ENCODE results near the gene SLC30A1.
"Not testable (repeated sequence)": the region's sequence is repeated elsewhere in the genome, so short reads cannot be mapped to it uniquely, and the experiment has no call there.

Gene SLC30A1, protein sequence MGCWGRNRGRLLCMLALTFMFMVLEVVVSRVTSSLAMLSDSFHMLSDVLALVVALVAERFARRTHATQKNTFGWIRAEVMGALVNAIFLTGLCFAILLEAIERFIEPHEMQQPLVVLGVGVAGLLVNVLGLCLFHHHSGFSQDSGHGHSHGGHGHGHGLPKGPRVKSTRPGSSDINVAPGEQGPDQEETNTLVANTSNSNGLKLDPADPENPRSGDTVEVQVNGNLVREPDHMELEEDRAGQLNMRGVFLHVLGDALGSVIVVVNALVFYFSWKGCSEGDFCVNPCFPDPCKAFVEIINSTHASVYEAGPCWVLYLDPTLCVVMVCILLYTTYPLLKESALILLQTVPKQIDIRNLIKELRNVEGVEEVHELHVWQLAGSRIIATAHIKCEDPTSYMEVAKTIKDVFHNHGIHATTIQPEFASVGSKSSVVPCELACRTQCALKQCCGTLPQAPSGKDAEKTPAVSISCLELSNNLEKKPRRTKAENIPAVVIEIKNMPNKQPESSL

GRCh38 chr1:211578640-211579439 lies at the start of gene SLC30A1:
SLC30A1 (minus strand) TSS chr1:211579161; CDS start chr1:211578612, 549 bp downstream.
- DNase-seq (ENCODE audit: low read depth): peak; percentile 99

DNA sequence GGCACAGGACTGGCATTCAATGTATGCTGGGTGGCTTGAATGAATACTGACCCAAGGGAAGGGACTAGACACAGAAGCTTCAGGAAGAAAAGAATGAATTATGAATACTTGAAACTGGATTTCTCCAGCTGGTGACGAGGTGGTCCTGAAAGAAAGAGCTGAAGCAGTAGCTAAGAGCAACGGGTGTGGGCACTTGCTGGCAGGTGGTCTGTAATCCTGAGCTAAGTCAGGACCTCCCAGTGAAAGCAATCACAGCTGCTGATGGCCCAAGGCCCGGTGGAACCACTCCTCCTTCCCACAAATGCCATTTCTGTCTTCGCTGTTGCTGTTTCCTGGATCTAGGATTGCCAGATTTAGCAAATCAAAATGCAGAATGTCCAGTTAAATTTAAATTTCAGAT lies 49.5 kb upstream of the SLC30A1 start:
- no peak for DNase-seq (ENCODE audit: low read depth)

DNA sequence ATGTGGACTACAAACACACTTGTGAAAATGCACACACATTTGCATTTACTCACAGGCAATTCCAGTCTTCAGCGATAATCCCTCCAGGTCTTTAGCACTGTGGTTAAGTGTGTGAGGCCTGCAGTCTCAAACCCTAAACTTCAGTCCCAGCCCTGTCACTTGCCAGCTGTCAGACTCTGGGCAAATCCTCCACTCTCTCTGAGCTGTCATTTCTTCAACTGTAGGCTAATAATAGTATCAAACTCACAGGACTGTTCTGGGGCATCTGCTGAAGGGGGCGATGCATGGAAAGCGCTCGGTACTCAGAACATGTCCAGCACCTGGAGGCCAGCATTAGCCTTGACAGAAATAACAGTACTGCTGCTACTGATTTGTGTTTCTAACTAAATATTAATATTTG lies 48.3 kb upstream of the SLC30A1 start:
- no peak for DNase-seq (ENCODE audit: low read depth)

GRCh38 chr1:211625866-211626265 lies 46.9 kb upstream of the SLC30A1 start:
- not testable (repeated sequence) for DNase-seq (ENCODE audit: low read depth)

DNA sequence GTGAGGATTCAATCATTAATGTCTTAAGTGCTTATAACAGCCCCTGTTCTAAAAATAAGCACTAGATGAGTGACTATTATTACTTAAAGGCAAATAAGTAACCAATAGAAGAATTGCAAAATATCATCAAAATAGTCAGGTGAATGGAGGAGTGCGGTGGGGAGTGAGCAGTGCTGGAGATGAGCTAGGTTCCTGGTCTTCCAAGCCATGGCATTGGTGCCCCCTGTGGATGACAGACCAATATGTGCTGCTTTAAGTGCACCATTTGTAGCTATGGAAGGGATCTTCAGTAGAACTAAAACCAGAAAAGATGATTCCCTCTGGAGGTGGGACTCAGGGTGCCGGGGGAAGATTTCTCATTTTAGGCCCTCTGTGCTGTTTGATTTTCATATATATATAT lies 46.1 kb upstream of the SLC30A1 start:
- no peak for DNase-seq (ENCODE audit: low read depth)

DNA sequence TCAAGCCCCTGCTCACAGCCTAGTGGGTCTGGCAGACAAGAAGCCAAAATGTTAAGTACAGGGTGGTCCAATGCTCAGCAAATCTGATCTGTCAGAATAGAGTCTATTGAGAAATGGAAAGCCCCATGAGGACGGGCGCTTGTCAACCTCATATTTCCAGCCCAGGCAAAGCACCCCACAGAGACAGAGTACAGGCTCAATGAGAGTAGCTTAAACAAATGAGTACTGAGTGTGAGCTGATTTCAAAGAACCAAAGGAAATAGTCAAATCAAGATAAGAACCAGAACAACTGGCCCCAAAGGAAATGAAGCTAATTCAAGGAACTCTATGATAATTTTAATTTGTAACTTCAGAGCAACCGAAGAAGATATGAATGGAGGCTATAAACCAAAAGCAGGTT lies 44.6 kb upstream of the SLC30A1 start:
- no peak for DNase-seq (ENCODE audit: low read depth)

- no peak for DNase-seq (ENCODE audit: low read depth)
Measured at GRCh38 chr1:211621447-211622198, 42.7 kb upstream of the SLC30A1 start.

DNA sequence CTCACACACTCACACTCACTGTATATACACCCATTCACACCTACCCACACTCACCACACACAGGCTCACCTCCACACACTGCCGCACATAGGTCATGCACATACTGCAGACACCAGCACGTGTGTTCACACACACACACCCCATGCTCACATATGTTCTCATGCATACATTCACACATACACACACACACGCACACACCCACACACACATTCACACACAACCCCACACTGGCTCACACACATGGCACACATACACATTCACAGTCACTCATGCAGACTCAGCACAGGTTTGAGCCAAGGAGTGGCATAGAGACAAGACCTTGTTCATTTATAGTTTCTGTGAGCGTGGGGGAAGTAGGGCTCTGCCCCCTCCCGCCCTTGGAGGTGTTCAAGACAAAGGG lies 41.1 kb upstream of the SLC30A1 start:
- DNase-seq (ENCODE audit: low read depth): no peak

DNA sequence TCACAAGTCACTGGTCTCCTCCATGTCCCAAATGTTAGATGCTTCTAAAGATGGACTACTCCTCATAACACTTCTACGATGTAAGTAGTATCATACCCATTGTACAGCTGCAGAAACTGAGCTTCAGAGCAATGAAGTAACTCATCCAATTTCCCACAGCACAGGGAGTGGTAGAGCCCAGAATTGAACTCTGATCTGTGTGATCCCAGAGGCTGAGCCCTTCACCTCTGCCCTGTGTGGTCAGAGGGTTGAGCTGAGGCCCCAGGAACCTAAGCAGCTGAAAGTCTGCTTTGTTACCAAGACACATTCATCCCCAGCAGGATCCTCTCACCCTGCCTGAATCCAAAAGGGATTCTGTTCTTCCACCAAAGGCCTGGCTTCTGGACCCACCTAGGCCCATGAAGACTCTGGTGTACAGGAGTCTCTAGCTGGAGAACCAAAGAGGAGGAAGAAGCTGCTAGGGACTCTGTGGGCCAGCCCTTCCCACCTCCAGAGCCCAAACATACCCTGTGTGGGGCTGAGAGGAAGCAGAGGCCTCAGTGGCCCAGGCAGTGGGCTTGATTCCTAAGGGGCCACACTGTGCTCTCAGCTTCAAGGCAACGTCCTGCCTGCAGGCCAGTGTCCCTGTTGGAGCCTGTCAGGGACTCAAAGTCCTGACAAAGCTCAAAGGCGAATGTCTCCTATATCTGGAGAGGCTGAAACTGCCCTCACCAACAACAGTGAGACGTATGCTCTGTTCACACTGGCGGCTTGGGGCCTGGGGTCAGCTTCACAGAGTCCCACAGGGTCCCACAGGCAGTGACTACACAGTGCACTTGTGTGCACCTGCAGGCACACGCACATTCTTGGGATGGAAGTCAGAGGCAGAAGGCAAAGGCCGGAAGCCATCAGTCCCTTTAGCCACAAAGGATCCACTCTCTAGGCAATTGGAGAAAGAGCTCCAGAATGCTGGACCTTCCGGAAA lies 40.4 kb upstream of the SLC30A1 start:
- DNase-seq (ENCODE audit: low read depth): no peak

- DNase-seq (ENCODE audit: low read depth): no peak
Measured at GRCh38 chr1:211616965-211617297, 38.0 kb upstream of the SLC30A1 start.

- no peak for DNase-seq (ENCODE audit: low read depth)
Measured at GRCh38 chr1:211616231-211616964, 37.4 kb upstream of the SLC30A1 start.

GRCh38 chr1:211614615-211615014 lies 35.7 kb upstream of the SLC30A1 start:
- DNase-seq (ENCODE audit: low read depth): no peak

DNA sequence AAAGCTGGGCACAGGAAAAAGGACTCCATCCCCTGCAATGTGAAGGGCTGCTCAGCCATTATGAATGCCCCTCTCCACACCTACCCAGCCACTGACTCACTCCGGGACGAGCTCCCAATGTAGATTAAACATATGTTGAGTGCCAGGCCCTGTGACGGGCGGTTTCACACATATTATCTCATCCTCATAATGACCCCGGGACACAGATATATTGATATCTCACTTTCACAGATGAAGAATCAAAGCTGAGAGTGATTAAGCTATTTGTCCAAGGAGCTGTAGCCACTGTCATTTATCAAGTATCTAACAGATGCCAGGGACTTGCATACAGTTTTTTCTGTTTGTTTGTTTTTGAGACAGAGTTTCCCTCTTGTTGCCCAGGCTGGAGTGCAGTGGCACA lies 35.0 kb upstream of the SLC30A1 start:
- no peak for DNase-seq (ENCODE audit: low read depth)

DNA sequence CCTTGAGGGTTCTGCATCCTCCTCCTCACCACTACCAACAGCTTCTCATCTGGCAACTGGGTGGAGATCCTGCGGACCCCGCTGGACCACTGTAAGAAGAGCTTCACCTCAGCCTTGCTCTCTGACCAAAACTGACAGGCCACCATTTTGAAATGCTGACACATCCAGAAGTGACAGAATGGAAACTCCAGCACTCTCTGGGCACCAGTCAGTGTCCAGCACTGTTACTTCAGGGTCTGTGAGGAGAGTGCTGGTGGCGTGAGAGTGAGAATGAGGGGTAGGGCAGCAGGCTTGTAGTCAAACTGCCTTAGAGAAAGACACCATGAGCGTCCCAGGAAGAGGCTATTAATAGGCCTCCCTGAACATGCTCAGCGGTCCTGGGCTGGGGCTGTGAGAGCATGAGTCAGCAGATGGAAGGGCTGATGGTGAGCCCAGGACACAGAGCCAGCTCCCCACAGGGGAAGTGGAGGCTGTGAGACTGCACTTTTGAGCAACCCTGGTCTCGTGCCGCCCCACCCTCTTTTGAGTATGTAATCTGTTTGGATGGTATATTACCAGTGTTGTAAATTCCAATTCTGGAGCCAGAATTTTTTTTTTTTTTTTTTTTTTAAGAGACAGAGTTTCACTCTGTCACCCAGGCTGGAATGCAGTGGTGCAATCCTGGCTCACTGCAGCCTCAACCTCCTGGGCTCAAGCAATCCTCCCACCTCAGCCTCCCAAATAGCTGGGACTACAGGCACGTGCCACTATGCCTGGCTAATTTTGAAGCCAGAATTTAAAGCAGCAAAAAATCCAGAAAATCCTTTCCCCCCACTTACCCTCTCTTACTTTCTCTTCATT lies 34.4 kb upstream of the SLC30A1 start:
- no peak for DNase-seq (ENCODE audit: low read depth)

- no peak for DNase-seq (ENCODE audit: low read depth)
Measured at GRCh38 chr1:211612786-211613107, 33.8 kb upstream of the SLC30A1 start.

GRCh38 chr1:211611818-211612217 lies 32.9 kb upstream of the SLC30A1 start:
- DNase-seq (ENCODE audit: low read depth): no peak

DNA sequence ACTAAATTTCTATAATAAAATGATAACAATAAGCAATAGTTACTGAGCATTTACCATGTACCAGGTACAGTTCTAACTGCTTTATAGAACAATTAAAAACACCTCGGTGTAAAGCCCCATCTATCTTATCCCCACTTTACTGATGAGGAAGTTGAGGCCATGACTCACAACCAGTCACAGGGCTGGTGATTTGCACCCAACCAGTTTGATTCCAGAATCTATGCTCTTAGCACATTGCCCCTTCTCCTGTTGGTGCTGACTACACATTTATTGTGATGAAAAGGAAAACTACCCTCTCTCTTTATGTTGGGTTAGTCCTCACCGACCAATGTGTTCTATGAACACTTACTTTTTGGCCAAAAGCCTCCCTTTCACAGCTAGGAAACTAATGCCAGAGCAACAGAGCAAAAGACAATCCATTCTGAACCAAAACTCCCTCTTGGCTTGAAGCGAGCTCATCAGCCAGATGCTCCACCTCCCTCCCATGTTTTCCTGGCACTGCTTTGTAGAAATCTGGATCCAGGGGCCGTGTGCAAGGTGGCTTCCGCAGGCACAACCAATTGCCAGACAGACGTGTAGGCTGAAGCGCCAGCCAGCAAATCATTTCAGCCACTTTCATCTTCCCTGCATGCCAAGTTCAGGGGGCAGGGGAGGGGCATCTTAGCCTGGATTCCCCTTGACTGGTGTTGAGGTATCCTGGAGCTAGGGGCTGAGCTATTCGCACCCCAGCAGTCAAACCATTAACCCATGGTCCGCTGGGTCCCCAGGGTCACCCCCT lies 32.0 kb upstream of the SLC30A1 start:
- no peak for DNase-seq (ENCODE audit: low read depth)

DNA sequence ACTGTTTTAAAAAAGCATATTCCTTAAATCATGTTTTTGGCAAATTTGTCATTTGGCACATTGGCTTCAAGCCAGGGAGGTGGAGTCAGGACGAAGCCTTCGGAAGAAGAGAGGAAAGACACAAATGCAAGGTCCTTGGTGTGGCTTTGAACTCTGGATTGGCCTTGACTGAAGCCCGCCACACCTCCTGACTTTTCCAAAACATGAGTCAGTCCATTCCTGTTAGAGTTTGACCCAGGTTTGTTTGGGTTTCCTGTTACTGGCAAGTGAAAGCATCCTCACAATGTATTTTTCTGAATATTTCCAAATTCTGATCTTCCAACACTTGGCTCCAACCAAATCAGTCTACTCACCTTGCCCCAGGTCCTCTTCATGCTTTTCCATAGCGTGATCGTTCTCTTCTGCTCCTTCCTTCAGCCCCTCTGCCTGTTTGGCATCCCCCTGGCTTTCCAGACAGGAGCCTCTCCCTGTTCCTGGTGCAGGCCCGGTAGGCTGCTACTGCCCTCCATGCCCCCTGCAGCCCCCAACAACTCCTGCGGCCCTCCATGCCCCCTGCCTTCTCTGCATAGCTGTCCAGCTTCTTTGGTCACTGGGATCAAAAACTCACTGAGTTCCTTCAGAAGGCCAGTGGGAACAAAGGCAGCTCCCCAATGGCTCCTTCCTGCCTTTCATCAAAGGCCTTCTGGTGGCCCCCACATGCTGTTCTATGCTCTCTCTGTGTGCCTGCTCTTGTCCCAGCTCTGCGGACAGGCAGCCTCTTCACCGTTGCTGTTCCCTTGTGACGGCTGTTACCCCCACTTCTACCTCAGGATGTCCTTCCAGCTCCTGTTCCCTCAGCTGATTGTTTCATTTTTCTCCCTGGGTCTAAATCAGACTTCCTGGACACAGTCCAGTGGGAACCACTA lies 30.4 kb upstream of the SLC30A1 start:
- no peak for DNase-seq (ENCODE audit: low read depth)
